CD4-positive, alpha-beta T cell treated with Interleukin-21 for 1 hour (primary cell): ENCODE measurements around the gene SERPINF2.
"Not testable (repeated sequence)": the region's sequence is repeated elsewhere in the genome, so short reads cannot be mapped to it uniquely, and the experiment has no call there.

Experiments used
- DNase-seq: peaks from one replicate; pipeline ENCODE4 v3.0.0-alpha.2; 2020

Gene SERPINF2

GRCh38 chr17:1716912-1717695 is 25.6 kb upstream of the SERPINF2 start:
- DNase-seq: peak; percentile 91

DNA sequence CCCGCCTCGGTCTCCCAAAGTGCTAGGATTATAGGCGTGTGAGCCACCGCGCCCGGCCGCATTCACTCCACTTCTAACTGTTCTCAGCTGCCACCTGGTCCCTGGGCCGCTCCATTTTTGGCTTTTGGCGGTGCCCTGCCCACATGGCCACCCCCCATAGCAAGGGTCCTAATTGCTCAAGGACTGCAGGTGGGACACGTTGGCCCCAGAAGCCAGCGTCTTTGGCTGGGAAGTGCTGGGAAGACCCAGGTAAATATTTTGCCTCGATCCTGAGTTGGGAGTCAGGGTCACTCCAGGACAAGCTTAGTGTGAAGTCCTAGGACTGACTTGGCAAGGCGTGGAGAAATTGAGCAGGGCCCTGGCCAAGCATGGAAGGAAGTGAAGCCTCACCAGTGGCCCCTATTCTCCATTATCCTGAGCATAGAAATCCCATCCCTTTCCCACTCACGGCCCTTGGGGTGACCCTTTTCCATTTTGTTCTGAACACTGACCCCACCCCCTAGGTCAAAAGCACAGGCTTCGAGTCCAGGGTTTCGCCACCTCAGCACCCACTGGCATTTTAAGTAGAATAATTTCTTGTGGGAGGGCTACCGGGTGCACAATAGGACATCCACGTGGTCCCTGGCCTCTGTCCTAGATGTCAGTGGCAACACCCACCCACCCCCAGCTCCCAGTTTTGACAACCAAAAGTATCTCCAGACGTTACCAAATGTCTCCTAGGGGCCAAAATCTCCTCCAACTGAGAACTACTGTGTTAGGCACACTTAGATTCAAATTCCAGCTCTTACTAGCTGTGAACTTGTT is 24.1 kb upstream of the SERPINF2 start:
- no peak for DNase-seq

DNA sequence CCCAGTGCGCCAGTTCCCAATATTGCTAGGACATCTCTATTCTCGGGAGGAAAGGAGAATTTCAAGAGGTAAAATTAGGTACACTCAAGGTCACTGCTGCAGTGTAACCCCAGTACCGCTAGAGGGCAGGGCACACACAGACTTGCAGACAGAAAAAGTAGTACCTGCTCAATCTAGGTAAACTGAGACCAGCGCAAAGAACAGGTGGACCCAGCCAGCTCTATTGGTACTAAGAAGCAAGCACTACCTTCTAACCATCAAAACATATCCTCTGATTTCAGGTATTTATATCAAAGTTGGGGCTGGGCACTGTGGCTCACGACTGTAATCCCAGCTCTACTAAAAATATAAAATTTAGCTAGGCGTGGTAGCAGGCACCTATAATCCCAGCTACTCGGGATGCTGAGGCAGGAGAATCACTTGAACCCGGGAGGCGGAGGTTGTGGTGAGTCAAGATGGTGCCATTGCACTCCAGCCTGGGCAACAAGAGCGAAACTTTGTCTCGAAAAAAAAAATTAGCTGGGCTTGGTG is 21.8 kb upstream of the SERPINF2 start:
- DNase-seq: peak; percentile 75

DNA sequence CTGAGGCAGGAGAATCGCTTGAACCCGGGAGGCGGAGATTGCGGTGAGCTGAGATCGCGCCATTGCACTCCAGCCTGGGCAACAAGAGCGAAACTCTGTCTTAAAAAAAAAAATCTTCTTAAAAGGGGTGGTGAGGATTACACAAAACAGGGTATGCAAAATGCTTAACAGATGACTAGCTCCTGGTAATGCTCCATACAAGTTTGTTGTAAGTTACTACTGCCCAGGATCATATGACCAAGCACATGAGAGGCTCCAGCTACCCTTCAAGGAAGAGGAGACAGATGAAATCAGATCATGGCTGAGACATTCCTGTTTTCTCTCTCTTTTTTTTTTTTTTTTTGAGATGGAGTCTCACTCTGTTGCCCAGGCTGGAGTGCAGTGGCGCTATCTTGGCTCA is 20.6 kb upstream of the SERPINF2 start:
- not testable (repeated sequence) for DNase-seq

DNA sequence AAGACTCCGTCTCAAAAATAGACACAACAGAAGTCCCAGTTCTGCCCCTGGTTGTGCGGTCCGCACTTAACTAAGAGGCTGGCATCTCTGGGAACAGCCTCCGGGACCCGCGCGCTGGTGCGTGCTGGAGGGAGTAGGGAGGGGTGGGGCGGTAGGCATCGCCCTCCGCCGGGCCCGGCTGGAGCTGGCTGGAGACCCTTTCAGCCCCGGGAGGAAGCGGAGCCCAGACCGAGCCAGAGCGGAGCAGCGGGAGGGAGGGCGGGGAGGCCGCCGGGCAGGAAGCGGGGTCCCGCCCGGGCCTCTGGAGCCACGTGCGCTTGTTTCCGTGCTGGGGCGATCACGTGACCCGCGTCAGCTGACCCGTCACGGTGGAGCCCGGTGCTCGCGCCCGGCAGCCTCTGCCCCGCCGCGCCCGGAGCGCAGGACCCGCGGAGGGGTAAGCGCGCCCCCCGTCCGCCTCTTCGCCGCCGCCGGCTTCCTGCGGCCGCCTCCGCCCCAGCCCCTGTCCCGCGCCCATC is 18.3 kb upstream of the SERPINF2 start, which contains the start of gene WDR81:
WDR81 (plus strand) TSS at position 354 of the 518 bp plus-strand sequence. CDS start 256 bp downstream, outside the sequence.
- peak; percentile 85 for DNase-seq

GRCh38 chr17:1724869-1725641 is 17.6 kb upstream of the SERPINF2 start:
- no peak for DNase-seq

GRCh38 chr17:1725642-1726511 is 16.8 kb upstream of the SERPINF2 start:
- DNase-seq: no peak

DNA sequence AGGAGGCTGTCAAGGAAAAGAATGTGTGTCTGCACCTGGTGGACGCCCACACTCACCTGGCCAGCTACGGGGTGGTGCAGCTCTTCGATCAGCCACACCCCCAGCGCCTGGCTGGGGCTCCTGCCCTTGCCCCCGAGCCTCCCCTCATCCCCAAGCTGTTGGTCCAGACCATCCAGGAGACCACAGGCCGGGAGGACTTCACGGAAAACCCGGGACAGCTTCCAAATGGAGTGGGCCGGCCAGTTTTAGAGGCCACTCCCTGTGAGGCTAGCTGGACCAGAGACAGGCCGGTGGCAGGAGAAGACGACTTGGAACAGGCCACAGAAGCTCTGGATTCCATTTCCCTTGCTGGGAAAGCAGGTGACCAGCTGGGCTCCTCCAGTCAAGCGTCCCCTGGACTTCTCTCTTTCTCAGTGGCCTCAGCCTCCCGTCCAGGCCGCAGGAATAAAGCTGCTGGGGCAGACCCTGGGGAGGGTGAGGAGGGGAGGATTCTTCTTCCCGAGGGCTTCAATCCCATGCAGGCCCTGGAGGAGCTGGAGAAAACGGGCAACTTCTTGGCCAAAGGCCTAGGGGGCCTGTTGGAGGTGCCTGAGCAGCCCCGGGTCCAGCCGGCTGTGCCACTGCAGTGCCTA is 15.9 kb upstream of the SERPINF2 start:
- no peak for DNase-seq

DNA sequence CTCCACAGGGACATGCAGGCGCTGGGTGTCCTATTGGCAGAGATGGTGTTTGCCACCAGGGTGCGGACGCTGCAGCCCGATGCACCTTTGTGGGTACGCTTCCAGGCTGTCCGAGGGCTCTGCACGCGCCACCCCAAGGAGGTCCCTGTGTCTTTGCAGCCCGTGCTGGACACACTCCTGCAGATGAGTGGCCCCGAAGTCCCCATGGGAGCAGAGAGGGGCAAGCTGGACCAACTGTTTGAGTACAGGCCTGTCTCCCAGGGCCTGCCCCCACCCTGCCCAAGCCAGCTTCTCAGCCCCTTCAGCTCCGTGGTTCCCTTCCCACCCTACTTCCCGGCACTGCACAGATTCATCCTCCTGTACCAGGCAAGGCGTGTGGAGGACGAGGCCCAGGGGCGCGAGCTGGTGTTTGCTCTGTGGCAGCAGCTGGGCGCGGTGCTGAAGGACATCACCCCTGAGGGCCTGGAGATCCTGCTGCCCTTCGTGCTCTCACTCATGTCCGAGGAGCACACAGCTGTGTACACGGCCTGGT is 15.3 kb upstream of the SERPINF2 start:
- DNase-seq: no peak

DNA sequence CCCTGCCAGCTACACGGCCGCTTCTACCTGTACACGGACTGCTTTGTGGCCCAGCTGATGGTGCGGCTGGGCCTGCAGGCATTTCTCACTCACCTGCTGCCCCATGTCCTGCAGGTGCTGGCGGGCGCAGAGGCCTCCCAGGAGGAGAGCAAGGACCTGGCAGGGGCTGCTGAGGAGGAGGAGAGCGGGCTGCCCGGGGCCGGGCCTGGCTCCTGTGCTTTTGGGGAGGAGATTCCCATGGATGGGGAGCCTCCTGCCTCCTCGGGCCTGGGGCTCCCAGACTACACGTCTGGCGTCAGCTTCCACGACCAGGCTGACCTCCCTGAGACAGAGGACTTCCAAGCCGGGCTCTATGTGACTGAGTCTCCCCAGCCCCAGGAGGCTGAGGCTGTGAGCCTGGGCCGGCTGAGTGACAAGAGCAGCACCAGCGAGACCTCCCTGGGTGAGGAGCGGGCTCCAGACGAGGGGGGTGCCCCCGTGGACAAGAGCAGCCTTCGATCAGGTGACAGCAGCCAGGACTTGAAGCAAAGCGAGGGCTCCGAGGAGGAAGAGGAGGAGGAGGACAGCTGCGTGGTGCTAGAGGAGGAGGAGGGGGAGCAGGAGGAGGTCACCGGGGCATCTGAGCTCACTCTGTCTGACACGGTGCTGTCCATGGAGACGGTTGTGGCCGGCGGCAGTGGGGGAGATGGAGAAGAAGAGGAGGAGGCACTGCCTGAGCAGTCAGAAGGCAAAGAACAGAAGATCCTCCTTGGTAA is 14.6 kb upstream of the SERPINF2 start:
- DNase-seq: no peak

DNA sequence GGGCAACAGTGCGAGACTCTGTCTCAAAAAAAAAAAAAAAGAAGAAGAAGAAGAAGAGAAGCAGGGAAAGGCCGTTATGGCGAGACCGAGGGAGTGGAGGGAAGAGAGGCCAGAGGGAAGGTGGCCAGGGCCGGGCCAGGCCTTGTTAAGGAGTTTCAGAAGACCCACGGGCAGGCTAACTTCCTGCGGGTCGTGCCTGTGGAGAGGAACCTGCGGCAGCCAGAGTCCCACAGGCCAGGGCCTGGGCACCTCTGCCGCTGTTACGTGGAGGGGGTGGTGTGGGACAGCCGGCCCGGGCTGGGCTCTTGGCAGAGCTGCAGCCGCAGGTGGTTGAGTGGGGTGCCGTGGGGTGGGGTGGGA is 12.7 kb upstream of the SERPINF2 start:
- no peak for DNase-seq

DNA sequence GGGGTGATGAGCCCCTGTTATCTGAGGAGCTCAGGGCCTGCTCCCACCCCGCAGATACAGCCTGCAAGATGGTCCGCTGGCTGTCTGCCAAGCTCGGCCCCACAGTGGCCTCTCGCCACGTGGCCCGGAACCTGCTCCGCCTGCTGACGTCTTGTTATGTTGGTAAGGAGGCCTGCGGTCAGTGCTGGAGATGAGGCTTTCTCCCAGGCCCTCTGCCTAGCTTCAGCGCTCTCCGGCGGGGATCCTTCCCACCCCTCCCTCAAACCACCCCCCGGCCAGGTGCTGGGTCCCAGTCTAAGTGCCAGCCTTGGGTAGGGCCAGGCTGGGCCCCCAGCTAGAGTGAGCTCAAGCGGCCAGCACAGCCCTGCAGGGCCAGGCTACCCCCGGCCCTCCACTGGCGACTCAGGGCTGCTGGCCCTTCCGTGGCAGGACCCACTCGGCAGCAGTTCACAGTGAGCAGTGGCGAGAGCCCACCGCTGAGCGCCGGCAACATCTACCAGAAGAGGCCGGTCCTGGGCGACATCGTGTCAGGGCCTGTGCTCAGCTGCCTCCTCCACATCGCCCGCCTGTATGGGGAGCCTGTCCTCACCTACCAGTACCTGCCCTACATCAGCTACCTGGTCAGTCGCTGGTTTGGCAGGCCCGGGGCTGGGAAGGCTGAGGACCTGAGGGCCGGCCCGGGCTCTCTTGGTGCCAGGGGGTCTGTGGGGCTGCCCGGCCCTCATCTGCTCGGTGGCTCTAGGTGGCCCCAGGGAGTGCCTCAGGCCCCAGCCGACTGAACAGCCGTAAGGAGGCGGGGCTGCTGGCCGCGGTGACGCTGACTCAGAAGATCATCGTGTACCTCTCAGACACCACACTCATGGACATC is 12.1 kb upstream of the SERPINF2 start:
- DNase-seq: no peak

GRCh38 chr17:1731194-1731506 is 11.5 kb upstream of the SERPINF2 start:
- DNase-seq: no peak

GRCh38 chr17:1732241-1732832 is 10.3 kb upstream of the SERPINF2 start:
- DNase-seq: no peak

GRCh38 chr17:1732833-1733321 is 9.8 kb upstream of the SERPINF2 start:
- DNase-seq: no peak

DNA sequence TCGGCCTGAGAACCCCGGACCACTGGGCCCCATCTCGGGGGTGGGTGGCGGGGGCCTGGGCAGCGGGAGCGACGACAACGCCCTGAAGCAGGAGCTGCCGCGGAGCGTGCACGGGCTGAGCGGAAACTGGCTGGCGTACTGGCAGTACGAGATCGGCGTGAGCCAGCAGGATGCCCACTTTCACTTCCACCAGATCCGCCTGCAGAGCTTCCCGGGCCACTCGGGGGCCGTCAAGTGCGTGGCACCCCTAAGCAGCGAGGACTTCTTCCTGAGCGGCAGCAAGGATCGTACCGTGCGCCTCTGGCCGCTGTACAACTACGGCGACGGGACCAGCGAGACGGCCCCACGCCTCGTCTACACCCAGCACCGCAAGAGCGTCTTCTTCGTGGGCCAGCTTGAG is 8.9 kb upstream of the SERPINF2 start:
- DNase-seq: no peak

DNA sequence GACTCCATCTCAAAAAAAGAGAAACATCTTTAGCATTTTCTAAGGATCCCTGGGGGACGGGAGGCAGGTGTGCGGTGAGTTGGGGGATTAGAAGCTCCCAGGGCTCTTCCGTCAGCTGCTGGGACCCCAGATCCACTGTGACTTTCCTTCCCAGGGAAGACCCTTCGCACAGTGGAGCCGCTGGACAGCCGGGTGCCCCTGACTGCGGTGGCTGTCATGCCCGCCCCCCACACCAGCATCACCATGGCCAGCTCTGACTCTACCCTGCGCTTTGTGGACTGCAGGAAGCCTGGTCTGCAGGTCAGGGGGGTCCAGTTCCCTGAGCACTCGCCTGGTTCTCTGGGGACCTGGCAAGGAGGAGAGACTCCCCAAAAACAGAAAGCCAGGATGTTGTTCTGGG is 7.3 kb upstream of the SERPINF2 start:
- no peak for DNase-seq

DNA sequence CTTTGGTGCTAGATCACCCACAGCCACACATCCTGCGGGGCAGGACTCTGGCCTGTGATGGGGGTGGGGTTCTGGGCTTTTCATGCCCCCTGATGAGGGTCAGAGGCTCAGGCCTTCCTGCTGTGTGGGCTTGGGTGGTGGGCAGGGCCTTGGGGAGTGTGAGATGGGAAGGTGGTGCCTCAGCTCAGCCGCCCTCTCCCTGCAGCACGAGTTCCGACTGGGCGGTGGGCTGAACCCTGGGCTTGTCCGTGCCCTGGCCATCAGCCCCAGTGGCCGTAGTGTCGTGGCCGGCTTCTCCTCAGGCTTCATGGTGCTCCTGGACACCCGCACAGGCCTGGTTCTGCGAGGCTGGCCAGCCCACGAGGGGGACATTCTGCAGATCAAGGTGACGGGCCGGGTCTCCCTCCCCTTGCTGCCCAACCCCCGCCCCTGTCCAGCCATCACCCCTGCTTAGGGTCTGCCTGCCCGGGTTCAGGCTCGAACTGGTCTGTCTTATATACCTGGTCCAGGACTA is 6.8 kb upstream of the SERPINF2 start:
- no peak for DNase-seq
